IMR-90 (cell line): ENCODE results near the gene AKT1S1. TPM values are rescaled to one million over a fixed set of nuclear protein-coding genes. Genes with fewer than 3 reads are reported as not detected.

ENCODE experiments used
- ATAC-seq: fragments of 200-7000 bp; cut with Tn5 transposase; 2 replicates; pipeline ENCODE4 v1.9.1; 2020; ENCODE audit warnings: low read depth, mild to moderate bottlenecking, moderate library complexity
- BruUV-seq: library from RNA; stranded (reverse); fragments of 400-500 nt; replicated peaks from 2 replicates; lab custom pipeline; 2021; lab: Mats Ljungman, UMichigan
- CTCF ChIA-PET: fragments of 300-600 bp; formaldehyde crosslinking; extraction: SDS; loops from one replicate; lab custom pipeline; 2021; ENCODE audit warnings: antibody characterized with exemption; lab: Yijun Ruan, JAX
- POLR2A ChIA-PET: fragments of 300-600 bp; sonication (Branson Sonifier 250); formaldehyde crosslinking; loops from one replicate; lab custom pipeline; 2022; ENCODE audit warnings: antibody characterized with exemption; ENCODE audit not compliant: unreplicated experiment; lab: Charles Lee
- DNase-seq: peaks from one replicate; pipeline ENCODE4 v3.0.0; 2013
- H2AFZ ChIP-seq: replicated peaks from 2 replicates; pipeline ENCODE3; 2013; ENCODE audit warnings: low read length, mild to moderate bottlenecking; ENCODE audit not compliant: poor library complexity
- H2AK5ac ChIP-seq: 2 replicates; pipeline ENCODE4 v1.6.1; 2013; ENCODE audit warnings: low read depth, low read length, inconsistent platforms
- H2AK9ac ChIP-seq: replicated peaks from 2 replicates; pipeline ENCODE3; 2013; ENCODE audit warnings: mild to moderate bottlenecking, low read depth, low read length, moderate library complexity; ENCODE audit not compliant: poor library complexity
- H2BK120ac ChIP-seq: 2 replicates; pipeline ENCODE4 v1.6.1; 2013; ENCODE audit warnings: low read depth, low read length, inconsistent platforms
- H2BK15ac ChIP-seq: 3 replicates; pipeline ENCODE4 v1.6.1; 2013; ENCODE audit warnings: low read depth, low read length, inconsistent platforms
- H2BK20ac ChIP-seq: 2 replicates; pipeline ENCODE4 v1.6.1; 2013; ENCODE audit warnings: low read depth, mild to moderate bottlenecking, inconsistent platforms, low read length, moderate library complexity
- H2BK5ac ChIP-seq: 2 replicates; pipeline ENCODE4 v1.6.1; 2013; ENCODE audit warnings: mild to moderate bottlenecking, low read depth, low read length, inconsistent platforms; ENCODE audit not compliant: poor library complexity, severe bottlenecking
- H3K14ac ChIP-seq: replicated peaks from 2 replicates; pipeline ENCODE4 v1.6.1; 2013; ENCODE audit warnings: low read depth, low read length, inconsistent platforms
- H3K18ac ChIP-seq: 2 replicates; pipeline ENCODE4 v1.6.1; 2013; ENCODE audit warnings: low read depth, low read length, control low read depth
- H3K23ac ChIP-seq: 2 replicates; pipeline ENCODE4 v1.6.1; 2013; ENCODE audit warnings: low read depth, low read length, inconsistent platforms
- H3K27ac ChIP-seq: 2 replicates; pipeline ENCODE4 v1.5.1; 2013; ENCODE audit warnings: mild to moderate bottlenecking, control low read depth, low read length; ENCODE audit not compliant: insufficient read depth
- H3K27me3 ChIP-seq: 2 replicates; pipeline ENCODE4 v1.6.1; 2013; ENCODE audit warnings: low read length; ENCODE audit not compliant: control insufficient read depth, insufficient read depth
- H3K36me3 ChIP-seq: 2 replicates; pipeline ENCODE4 v1.6.1; 2013; ENCODE audit warnings: low read length, mixed read lengths; ENCODE audit not compliant: control insufficient read depth, insufficient read depth
- H3K4ac ChIP-seq: 2 replicates; pipeline ENCODE4 v1.6.1; 2013; ENCODE audit warnings: low read depth, low read length, inconsistent platforms
- H3K4me1 ChIP-seq: 2 replicates; pipeline ENCODE4 v1.6.1; 2013; ENCODE audit warnings: low read length, mixed read lengths; ENCODE audit not compliant: control insufficient read depth, insufficient read depth
- H3K4me2 ChIP-seq: 2 replicates; pipeline ENCODE4 v1.6.1; 2013; ENCODE audit warnings: low read depth, mild to moderate bottlenecking, control low read depth, low read length, moderate library complexity
- H3K4me3 ChIP-seq: 2 replicates; pipeline ENCODE4 v1.5.1; 2013; ENCODE audit warnings: low read depth, mild to moderate bottlenecking, control low read depth, low read length, moderate library complexity; ENCODE audit not compliant: insufficient read depth
- H3K56ac ChIP-seq: 2 replicates; pipeline ENCODE4 v1.6.1; 2013; ENCODE audit warnings: low read length, inconsistent platforms; ENCODE audit not compliant: insufficient read depth; ENCODE audit errors: extremely low read depth
- H3K79me1 ChIP-seq, 2 experiments: 2 replicates each; pipeline ENCODE4 v1.6.1; 2013; ENCODE audit warnings: low read length in 2 of 2, inconsistent platforms in 1 of 2, low read depth in 1 of 2
- H3K9ac ChIP-seq: 2 replicates; pipeline ENCODE4 v1.6.1; 2013; ENCODE audit warnings: low read depth, low read length, control low read depth
- H3K9me1 ChIP-seq: 2 replicates; pipeline ENCODE4 v1.6.1; 2013; ENCODE audit warnings: low read length, inconsistent platforms; ENCODE audit not compliant: insufficient read depth
- H3K9me3 ChIP-seq: 2 replicates; pipeline ENCODE4 v1.6.1; 2013; ENCODE audit warnings: low read length; ENCODE audit not compliant: control insufficient read depth, insufficient read depth
- H4K20me1 ChIP-seq: 2 replicates; pipeline ENCODE4 v1.6.1; 2013; ENCODE audit warnings: low read length, inconsistent platforms; ENCODE audit not compliant: insufficient read depth
- H4K5ac ChIP-seq: 2 replicates; pipeline ENCODE4 v1.6.1; 2013; ENCODE audit warnings: mild to moderate bottlenecking, low read depth, low read length, control low read depth
- H4K8ac ChIP-seq, 2 experiments: 2 replicates each; pipeline ENCODE4 v1.6.1; 2013; ENCODE audit warnings: low read depth in 2 of 2, low read length in 2 of 2, control low read depth in 1 of 2, inconsistent platforms in 1 of 2
- H4K91ac ChIP-seq: 2 replicates; pipeline ENCODE4 v1.6.1; 2013; ENCODE audit warnings: low read depth, low read length, inconsistent platforms; ENCODE audit not compliant: insufficient read depth
- BHLHE40 ChIP-seq: fragments of 150-350 bp; IDR thresholded peaks from 2 replicates; pipeline ENCODE4 v1.6.1; 2016; ENCODE audit warnings: mild to moderate bottlenecking, low read depth, low read length
- CEBPB ChIP-seq: IDR thresholded peaks from 2 replicates; pipeline ENCODE4 v1.6.1; 2012; ENCODE audit warnings: low read depth, low read length, improper control_type of control experiment
- CHD1 ChIP-seq: IDR thresholded peaks from 2 replicates; pipeline ENCODE4 v1.6.1; 2012; ENCODE audit warnings: low read depth, low read length, improper control_type of control experiment
- CTCF ChIP-seq: conservative IDR thresholded peaks from 2 replicates; pipeline ENCODE4 v1.5.1; 2012; ENCODE audit warnings: mild to moderate bottlenecking, low read depth, low read length, improper control_type of control experiment
- ELK1 ChIP-seq: fragments of 150-350 bp; IDR thresholded peaks from 2 replicates; pipeline ENCODE4 v1.6.1; 2016; ENCODE audit warnings: low read depth, mild to moderate bottlenecking, low read length, moderate library complexity, borderline replicate concordance
- FOS ChIP-seq: fragments of 150-350 bp; IDR thresholded peaks from 2 replicates; pipeline ENCODE4 v1.6.1; 2016; ENCODE audit warnings: low read depth, low read length
- MAFK ChIP-seq: IDR thresholded peaks from 2 replicates; pipeline ENCODE4 v1.6.1; 2012; ENCODE audit warnings: low read depth, low read length, improper control_type of control experiment
- MAZ ChIP-seq: IDR thresholded peaks from 2 replicates; pipeline ENCODE4 v1.6.1; 2012; ENCODE audit warnings: low read depth, mild to moderate bottlenecking, low read length, improper control_type of control experiment, moderate library complexity, borderline replicate concordance
- MXI1 ChIP-seq: IDR thresholded peaks from 2 replicates; pipeline ENCODE4 v1.6.1; 2012; ENCODE audit warnings: low read depth, mild to moderate bottlenecking, low read length, moderate library complexity, borderline replicate concordance
- NFE2L2 ChIP-seq: fragments of 150-350 bp; IDR thresholded peaks from 2 replicates; pipeline ENCODE4 v1.6.1; 2016; ENCODE audit warnings: low read depth, mild to moderate bottlenecking, low read length
- RFX5 ChIP-seq: IDR thresholded peaks from 2 replicates; pipeline ENCODE4 v1.8.0; 2012; ENCODE audit warnings: low read depth, mild to moderate bottlenecking, low read length, moderate library complexity
- USF2 ChIP-seq: fragments of 150-350 bp; IDR thresholded peaks from 2 replicates; pipeline ENCODE4 v1.6.1; 2017; ENCODE audit warnings: mild to moderate bottlenecking, antibody characterized with exemption, low read length, low read depth
- WGBS, 2 experiments: methylation state at CpG; one replicate each; pipeline versions ENCODE4 v1.1.5 to v1.1.7; 2013; ENCODE audit warnings: missing lambda C conversion rate in 2 of 2; ENCODE audit not compliant: insufficient read length in 1 of 2; ENCODE audit errors: extremely low coverage in 2 of 2; 5-methylcytosine and 5-hydroxymethylcytosine counted together
- dilution Hi-C: fragments of 300-500 bp; cut with HindIII; formaldehyde crosslinking; loops from one replicate; pipeline ENCODE4 v1.14.3; 2018; ENCODE audit warnings: low sequenced_read_pairs; ENCODE audit not compliant: unreplicated experiment
- in situ Hi-C: fragments of 300-500 bp; cut with MboI; formaldehyde crosslinking; loops from 3 replicates; pipeline ENCODE4 v1.14.3; 2019; ENCODE audit warnings: low sequenced_read_pairs, inconsistent platforms, mixed read lengths
- intact Hi-C: fragments of 100-400 bp; cut with micrococcal nuclease; formaldehyde crosslinking; loops from 2 replicates; pipeline ENCODE4 v1.10.0; 2022
- polyA plus RNA-seq, 3 experiments: library from polyadenylated mRNA; depleted of rRNA; stranded (reverse); fragments of >200 nt; gene quantifications; 2 replicates each; pipeline ENCODE4 v1.2.3, GENCODE V29; 2012; ENCODE audit warnings: low replicate concordance in 1 of 3
- total RNA-seq: library from RNA; depleted of rRNA; stranded (reverse); fragments of >200 nt; gene quantifications from 2 replicates; pipeline ENCODE4 v1.2.3, GENCODE V29; 2012

AKT1S1 gene
- total and polyA plus RNA-seq, 2 of the 4 experiments (the other 2 are of a cell fraction), result 3.6 to 54.4 TPM

- ChIA-PET CTCF (no interaction called here), POLR2A (no interaction called here)
- Histone ChIP-seq H4K8ac (peak overlapping the region in 1 of 2 experiments; percentile 53; a peak in 1 of 4 replicates), H3K4me3 (no peak overlapping the region), H4K5ac (no peak overlapping the region), H2BK120ac (no peak overlapping the region), H2AFZ (peak overlapping the region; percentile 12), H2BK20ac (no peak overlapping the region), H3K14ac (0 out of 2 replicates have a peak overlapping the region, but pooled peaks have one; percentile 32), H4K91ac (no peak overlapping the region), H3K18ac (no peak overlapping the region), H4K20me1 (peaks cover 59% of the 10 kb centered on the region), H2BK5ac (peak overlapping the region; percentile 53), H3K9me3 (no peaks in the 10 kb centered on the region), H3K4me1 (peaks cover 11% of the 10 kb centered on the region), H3K4ac (peak overlapping the region; percentile 35; the same call in 1 of the 2 replicates), H3K9ac (no peak overlapping the region), H3K36me3 (peaks cover 88% of the 10 kb centered on the region), H2AK5ac (peak overlapping the region; percentile 49; the same call in 1 of the 2 replicates), H3K4me2 (no peak overlapping the region), H3K23ac (no peak overlapping the region), H3K79me1 (peaks cover 12 to 74% of the 10 kb centered on the region in 2 experiments), H3K27ac (peak overlapping the region; percentile 32), H2BK15ac (no peak overlapping the region), H3K56ac (no peak overlapping the region), H3K27me3 (no peaks in the 10 kb centered on the region), H3K9me1 (peaks cover 7% of the 10 kb centered on the region), H2AK9ac (peak overlapping the region; percentile 90)
- in situ Hi-C loops (loop anchor here (10.0 kb wide), 1 partner anchor 175 kb away; the partner anchor contains the start of gene ADM5), intact Hi-C loops (no loop called here), dilution Hi-C loops (no loop called here)
- BruUV-seq, result no TSS peak
- ATAC-seq (no peak), DNase-seq (no peak)
- TF ChIP-seq NFE2L2 (no peak), MXI1 (no peak), USF2 (no peak), FOS (no peak), MAFK (no peak), CEBPB (no peak), MAZ (no peak), CHD1 (no peak), CTCF (no peak), ELK1 (no peak), BHLHE40 (no peak), RFX5 (no peak)
- 89% methylated on average over 11 of the region's 22 CpGs; no CpG with 5 or more reads in 1 of the 2 experiments for whole genome bisulfite sequencing, 2 experiments
Measured at GRCh38 chr19:49859682-49860335, 17.3 kb downstream of the AKT1S1 start.
